H1 (cell line): ENCODE results near the gene SPOCK1.

ENCODE experiments used
- ATF3 ChIP-seq: IDR thresholded peaks from 2 replicates; pipeline ENCODE4 v1.6.1; 2011; ENCODE audit warnings: low read depth, mild to moderate bottlenecking, low read length; ENCODE audit not compliant: insufficient read depth
- CHD1 ChIP-seq: IDR thresholded peaks from 2 replicates; pipeline ENCODE4 v1.6.1; 2012; ENCODE audit warnings: low read depth, low read length, improper control_type of control experiment
- EZH2 ChIP-seq: fragments of 200-600 bp; sonication (generic); IDR thresholded peaks from 2 replicates; pipeline ENCODE4 v1.7.1; 2012; ENCODE audit warnings: low read depth, mild to moderate bottlenecking, moderate library complexity, low read length, inconsistent platforms; ENCODE audit not compliant: severe bottlenecking
- GABPA ChIP-seq: IDR thresholded peaks from 2 replicates; pipeline ENCODE4 v1.6.1; 2011; ENCODE audit warnings: mild to moderate bottlenecking, low read length, moderate library complexity, borderline replicate concordance; ENCODE audit not compliant: insufficient read depth
- JUN ChIP-seq: IDR thresholded peaks from 2 replicates; pipeline ENCODE4 v1.6.1; 2011; ENCODE audit warnings: low read depth, mild to moderate bottlenecking, improper control_type of control experiment, low read length
- JUND ChIP-seq: IDR thresholded peaks from 2 replicates; pipeline ENCODE4 v1.6.1; 2011; ENCODE audit warnings: mild to moderate bottlenecking, improper control_type of control experiment, low read length
- MAX ChIP-seq: IDR thresholded peaks from 2 replicates; pipeline ENCODE4 v1.6.1; 2012; ENCODE audit warnings: inconsistent platforms
- NRF1 ChIP-seq: IDR thresholded peaks from 2 replicates; pipeline ENCODE4 v1.6.1; 2011; ENCODE audit warnings: mild to moderate bottlenecking, low read depth, low read length, improper control_type of control experiment
- TAF1 ChIP-seq: IDR thresholded peaks from 2 replicates; pipeline ENCODE4 v1.6.1; 2011; ENCODE audit warnings: mild to moderate bottlenecking, low read depth, low read length
- TCF12 ChIP-seq: IDR thresholded peaks from 2 replicates; pipeline ENCODE4 v1.6.1; 2011; ENCODE audit warnings: low read depth, mild to moderate bottlenecking, low read length
- ZNF274 ChIP-seq: IDR thresholded peaks from 2 replicates; pipeline ENCODE4 v1.7.0; 2012; ENCODE audit warnings: low read length, borderline replicate concordance; ENCODE audit errors: extremely low read depth
- TF ChIP-seq, protein P1 (sequence below), 3 experiments: IDR thresholded peaks; 1 replicate in 2 of 3; 2 replicates in 1 of 3; pipeline versions ENCODE4 v1.5.1 to v1.6.1; 2011; ENCODE audit warnings: low read length in 3 of 3, mild to moderate bottlenecking in 3 of 3, inconsistent platforms in 2 of 3, low read depth in 1 of 3, moderate library complexity in 1 of 3; ENCODE audit not compliant: insufficient read depth in 1 of 3; ENCODE audit errors: control extremely low read depth in 1 of 3

DNA sequence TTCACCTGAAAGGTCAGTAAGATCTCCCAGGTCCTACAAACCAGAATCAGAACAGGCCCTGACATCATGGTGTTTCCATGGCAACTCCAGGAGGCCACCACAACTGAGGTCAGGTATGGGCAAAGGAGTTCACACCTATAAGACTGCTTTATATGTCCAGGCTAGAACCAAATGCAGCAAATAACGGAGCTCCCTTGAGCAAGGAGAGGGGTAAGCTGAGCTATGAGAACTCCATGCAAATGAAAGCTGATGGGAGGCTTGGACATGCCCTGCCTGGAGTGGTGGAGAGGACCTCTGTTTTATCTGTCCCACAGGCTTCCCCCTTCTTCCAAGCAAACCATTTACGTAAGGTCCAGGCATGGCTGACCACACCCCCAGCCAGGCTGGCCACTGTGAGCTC is 207.7 kb downstream of the SPOCK1 start:
- TF ChIP-seq ZNF274 (no peak), GABPA (no peak), TCF12 (no peak), JUND (no peak), ATF3 (no peak), MAX (no peak), TAF1 (no peak), NRF1 (no peak), EZH2 (no peak), JUN (no peak), CHD1 (no peak)
- TF ChIP-seq, protein P1, sequence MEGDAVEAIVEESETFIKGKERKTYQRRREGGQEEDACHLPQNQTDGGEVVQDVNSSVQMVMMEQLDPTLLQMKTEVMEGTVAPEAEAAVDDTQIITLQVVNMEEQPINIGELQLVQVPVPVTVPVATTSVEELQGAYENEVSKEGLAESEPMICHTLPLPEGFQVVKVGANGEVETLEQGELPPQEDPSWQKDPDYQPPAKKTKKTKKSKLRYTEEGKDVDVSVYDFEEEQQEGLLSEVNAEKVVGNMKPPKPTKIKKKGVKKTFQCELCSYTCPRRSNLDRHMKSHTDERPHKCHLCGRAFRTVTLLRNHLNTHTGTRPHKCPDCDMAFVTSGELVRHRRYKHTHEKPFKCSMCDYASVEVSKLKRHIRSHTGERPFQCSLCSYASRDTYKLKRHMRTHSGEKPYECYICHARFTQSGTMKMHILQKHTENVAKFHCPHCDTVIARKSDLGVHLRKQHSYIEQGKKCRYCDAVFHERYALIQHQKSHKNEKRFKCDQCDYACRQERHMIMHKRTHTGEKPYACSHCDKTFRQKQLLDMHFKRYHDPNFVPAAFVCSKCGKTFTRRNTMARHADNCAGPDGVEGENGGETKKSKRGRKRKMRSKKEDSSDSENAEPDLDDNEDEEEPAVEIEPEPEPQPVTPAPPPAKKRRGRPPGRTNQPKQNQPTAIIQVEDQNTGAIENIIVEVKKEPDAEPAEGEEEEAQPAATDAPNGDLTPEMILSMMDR (IDR thresholded peaks at IDR 0.05; ENCODE audit: control extremely low read depth in 1 of 3, insufficient read depth in 1 of 3, low read depth in 1 of 3, low read length in 3 of 3), result no peak
